Esophagus squamous epithelium (tissue), 5 donors: ENCODE measurements around the gene SPNS3. TPM values are rescaled to one million over a fixed set of nuclear protein-coding genes. Genes with fewer than 3 reads are reported as not detected.

ENCODE experiments used
- DNase-seq: peaks from one replicate; lab custom pipeline; 2025; lab: John Stamatoyannopoulos, UW
- H3K27ac ChIP-seq, 4 donors: fragments of 200-600 bp; sonication (generic); one replicate each; pipeline ENCODE4 v1.5.1; 2016 to 2019; ENCODE audit warnings: mild to moderate bottlenecking in 1 of 4
- H3K27me3 ChIP-seq, 4 donors: fragments of 200-600 bp; sonication (generic); 1 replicate in 3 of 4; 2 replicates in 1 of 4; pipeline versions ENCODE4 v1.5.1 to v1.6.0; 2017 to 2021; ENCODE audit warnings: antibody characterized with exemption in 1 of 4
- H3K36me3 ChIP-seq, 3 donors: fragments of 200-600 bp; sonication (generic); one replicate each; pipeline ENCODE4 v1.5.1; 2016 to 2019
- H3K4me1 ChIP-seq, 3 donors: fragments of 200-600 bp; sonication (generic); one replicate each; pipeline ENCODE4 v1.5.1; 2017 to 2019
- H3K4me3 ChIP-seq, 4 donors: fragments of 200-600 bp; sonication (generic); 1 replicate in 3 of 4; 2 replicates in 1 of 4; pipeline ENCODE4 v1.5.1; 2016 to 2019; ENCODE audit warnings: mild to moderate bottlenecking in 2 of 4, moderate library complexity in 1 of 4
- H3K9me3 ChIP-seq, 3 donors: fragments of 200-600 bp; sonication (generic); one replicate each; pipeline ENCODE4 v1.5.1; 2016 to 2019
- CTCF ChIP-seq, 6 experiments: fragments of 450-650 bp in 4 of 6; fragments of 200-600 bp in 2 of 6; sonication (generic) in 2 of 6; IDR thresholded peaks; one replicate each; pipeline ENCODE4 v1.5.1; 2016 to 2019; ENCODE audit warnings: antibody characterized with exemption in 6 of 6, mild to moderate bottlenecking in 4 of 6, moderate library complexity in 4 of 6
- POLR2A ChIP-seq, 4 donors: fragments of 450-650 bp; IDR thresholded peaks; one replicate each; pipeline ENCODE4 v1.6.1; 2017; ENCODE audit warnings: antibody characterized with exemption in 4 of 4, mild to moderate bottlenecking in 4 of 4, moderate library complexity in 3 of 4
- WGBS, 2 donors: methylation state at CpG; one replicate each; pipeline ENCODE4 v1.1.5; 2018; 5-methylcytosine and 5-hydroxymethylcytosine counted together
- intact Hi-C: fragments of 100-400 bp; cut with DNase I; formaldehyde crosslinking; loops from one replicate; pipeline ENCODE4 v1.15.0; 2022
- total RNA-seq, 4 donors: library from RNA; depleted of rRNA; stranded (reverse); fragments of >200 nt; gene quantifications; one replicate each; pipeline ENCODE4 v1.1.0, GENCODE V29; 2016
- donor health status: DM: yes; HTN: yes; CAD: no.

The SPNS3 gene
- total RNA-seq, 4 donors from 2014 or later: 0.27 TPM; not detected in 3

- Histone ChIP-seq H3K4me1 (peaks cover 0 to 12% (median 8%) of the 10 kb centered on the region in 3 donors), H3K27me3 (no peaks in the 10 kb centered on the region), H3K4me3 (peak overlapping the region in 1 of 4 donors; percentile 28), H3K36me3 (no peaks in the 10 kb centered on the region), H3K27ac (peak overlapping the region in 1 of 4 donors; percentile 3), H3K9me3 (no peaks in the 10 kb centered on the region)
- TF ChIP-seq CTCF (IDR thresholded peaks at IDR 0.05) (peak; percentile 93 to 98 (median 96)), POLR2A (IDR thresholded peaks at IDR 0.05) (no peak)
- 16 to 31% methylated on average over 18 to 20 of the region's 27 CpGs for WGBS, 2 donors
- intact Hi-C loops: loop anchor here (5.0 kb wide), 1 partner anchor 201 kb away; no protein-coding TSS in a partner anchor
- DNase-seq: peak; percentile 45
Observed at GRCh38 chr17:4412933-4413831, 20.6 kb upstream of the SPNS3 start.

GRCh38 chr17:4417129-4417667, 16.5 kb upstream of the SPNS3 start:
- H3K27ac ChIP-seq: no peak overlapping the region
- H3K36me3 ChIP-seq: no peaks in the 10 kb centered on the region
- 81 to 100% methylated on average over 1 to 2 of the region's 2 CpGs for WGBS, 2 donors
- no peaks in the 10 kb centered on the region for H3K27me3 ChIP-seq
- no peak overlapping the region for H3K4me3 ChIP-seq
- intact Hi-C loops: no loop called here
- TF ChIP-seq POLR2A (IDR thresholded peaks at IDR 0.05) (no peak), CTCF (IDR thresholded peaks at IDR 0.05) (no peak)
- H3K4me1 ChIP-seq: peaks cover 0 to 12% (median 3%) of the 10 kb centered on the region in 3 donors
- DNase-seq: no peak
- H3K9me3 ChIP-seq: no peaks in the 10 kb centered on the region

DNA sequence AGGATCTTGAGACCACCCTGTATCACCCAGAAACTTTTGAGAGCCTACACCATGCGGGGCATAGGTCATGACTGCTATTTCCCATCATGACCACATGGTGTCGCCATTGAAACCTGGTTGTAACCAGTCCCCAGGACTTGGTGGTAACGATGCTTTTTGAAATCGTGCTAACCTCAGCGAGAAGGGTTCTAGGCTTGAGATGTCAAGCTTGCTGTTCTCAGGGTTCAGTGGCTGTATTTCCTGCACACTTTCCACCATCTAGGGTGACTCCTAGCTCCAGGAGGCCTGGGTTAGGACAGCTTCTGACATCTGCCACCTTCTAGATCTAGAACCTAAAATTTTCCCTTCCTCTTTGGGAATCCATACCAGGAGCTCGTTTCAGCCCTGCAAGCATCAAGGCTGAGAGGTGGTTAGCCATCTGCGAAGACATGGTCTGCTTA, 13.0 kb upstream of the SPNS3 start:
- 0 to 6% methylated on average over 3 to 7 of the region's 7 CpGs for whole genome bisulfite sequencing, 2 donors
- TF ChIP-seq CTCF (IDR thresholded peaks at IDR 0.05) (peak; percentile 56 to 83 (median 74)), POLR2A (IDR thresholded peaks at IDR 0.05) (no peak)
- Histone ChIP-seq H3K36me3 (no peaks in the 10 kb centered on the region), H3K4me3 (no peak overlapping the region), H3K9me3 (no peaks in the 10 kb centered on the region), H3K4me1 (peaks cover 0 to 5% (median 0%) of the 10 kb centered on the region in 3 donors), H3K27ac (no peak overlapping the region), H3K27me3 (no peaks in the 10 kb centered on the region)
- DNase-seq: no peak
- intact Hi-C loops: no loop called here

- Histone ChIP-seq H3K27ac (no peak overlapping the region), H3K9me3 (no peaks in the 10 kb centered on the region), H3K27me3 (no peaks in the 10 kb centered on the region), H3K36me3 (no peaks in the 10 kb centered on the region), H3K4me3 (no peak overlapping the region), H3K4me1 (peaks cover 0 to 5% (median 0%) of the 10 kb centered on the region in 3 donors)
- TF ChIP-seq POLR2A (IDR thresholded peaks at IDR 0.05) (no peak), CTCF (IDR thresholded peaks at IDR 0.05) (no peak)
- no peak for DNase-seq
- 47 to 55% methylated on average over 3 to 6 of the region's 6 CpGs for WGBS, 2 donors
- intact Hi-C loops: no loop called here
Observed at GRCh38 chr17:4422864-4423263, 10.9 kb upstream of the SPNS3 start.

DNA sequence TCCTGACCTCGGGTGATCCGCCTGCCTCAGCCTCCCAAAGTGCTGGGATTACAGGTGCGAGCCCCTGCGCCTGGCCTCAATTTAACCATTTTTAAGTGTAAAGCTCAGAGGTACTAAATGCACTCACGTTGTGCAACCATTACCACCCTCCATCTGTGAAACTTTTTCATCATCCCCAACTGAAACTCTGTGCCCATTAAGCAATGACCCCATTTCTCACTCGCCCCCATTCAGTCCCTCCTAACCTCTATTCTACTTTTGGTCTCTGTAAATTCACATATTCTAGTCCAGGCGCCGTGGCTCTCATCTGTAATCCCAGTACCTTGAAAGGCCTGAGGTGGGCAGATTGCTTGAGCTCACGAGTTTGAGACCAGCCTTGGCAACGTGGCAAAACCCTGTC, 8.3 kb upstream of the SPNS3 start:
- Histone ChIP-seq H3K4me3 (no peak overlapping the region), H3K4me1 (peaks cover 0 to 5% (median 0%) of the 10 kb centered on the region in 3 donors), H3K27me3 (no peaks in the 10 kb centered on the region), H3K27ac (no peak overlapping the region), H3K36me3 (no peaks in the 10 kb centered on the region), H3K9me3 (no peaks in the 10 kb centered on the region)
- 55 to 70% methylated on average over 8 to 10 of the region's 10 CpGs for WGBS, 2 donors
- no peak for TF ChIP-seq CTCF (IDR thresholded peaks at IDR 0.05)
- TF ChIP-seq POLR2A (IDR thresholded peaks at IDR 0.05): no peak
- no peak for DNase-seq
- intact Hi-C loops: no loop called here
